Vagina (tissue), 2 donors: ENCODE results near the gene MVD.

ENCODE experiments used
- POLR2A ChIP-seq, 2 donors: fragments of 450-650 bp; IDR thresholded peaks; one replicate each; pipeline ENCODE4 v1.6.1; 2017; ENCODE audit warnings: antibody characterized with exemption in 2 of 2, mild to moderate bottlenecking in 2 of 2, moderate library complexity in 2 of 2
- POLR2AphosphoS5 ChIP-seq, 2 donors: sonication (generic); formaldehyde crosslinking; IDR thresholded peaks; one replicate each; pipeline ENCODE4 v1.9.0; 2017; ENCODE audit warnings: antibody characterized with exemption in 2 of 2, mild to moderate bottlenecking in 2 of 2, low read depth in 1 of 2; ENCODE audit not compliant: insufficient read depth in 1 of 2
- TF ChIP-seq, protein P1 (sequence below), 3 experiments: fragments of 450-650 bp in 2 of 3; fragments of 200-600 bp in 1 of 3; sonication (generic) in 1 of 3; IDR thresholded peaks; one replicate each; pipeline ENCODE4 v1.5.1; 2017 to 2019; ENCODE audit warnings: antibody characterized with exemption in 3 of 3, mild to moderate bottlenecking in 2 of 3, moderate library complexity in 2 of 3

DNA sequence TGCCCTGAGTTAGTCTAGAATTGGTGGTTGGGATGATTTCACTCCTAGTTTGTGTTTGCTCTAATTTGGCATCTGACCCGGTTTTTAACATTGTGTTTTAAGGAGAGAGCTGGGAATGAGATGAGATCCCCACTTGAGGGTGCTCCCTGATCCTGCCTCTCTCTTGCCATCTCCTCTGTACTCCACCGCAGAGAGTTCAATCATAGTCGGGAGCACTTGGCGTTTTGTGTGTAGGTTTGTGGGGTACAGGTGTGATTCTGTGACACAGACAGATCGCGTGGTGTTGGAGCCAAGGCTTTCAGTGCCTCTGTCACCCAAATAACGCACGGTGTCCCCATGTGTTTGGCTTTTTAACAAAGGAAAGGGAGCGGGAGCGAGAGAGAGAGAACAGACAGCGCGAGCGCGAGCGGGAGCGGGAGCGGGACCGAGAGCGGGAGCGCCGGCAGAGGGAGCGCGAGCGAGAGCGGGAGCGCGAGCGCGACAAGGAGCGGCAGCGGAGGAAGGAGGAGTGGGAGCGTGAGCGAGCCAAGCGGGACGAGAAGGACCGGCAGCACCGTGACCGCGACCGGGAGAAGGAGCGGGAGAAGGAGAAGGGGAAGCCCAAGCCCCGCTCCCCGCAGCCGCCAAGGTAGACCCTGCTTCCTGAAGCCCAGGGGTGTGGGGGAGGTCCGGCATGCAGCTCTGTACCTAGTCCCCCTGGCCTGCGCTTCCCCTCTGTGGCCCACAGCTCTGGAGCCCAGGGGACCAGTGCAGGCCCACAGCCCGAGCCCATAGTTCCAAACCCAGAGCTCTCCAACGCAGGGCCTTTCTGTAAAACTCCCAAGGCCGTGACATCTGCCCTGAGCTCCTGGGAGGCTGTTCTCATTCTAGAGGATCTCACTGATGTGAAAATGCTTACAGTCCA, 51.7 kb downstream of the MVD start:
- TF ChIP-seq, protein P1, sequence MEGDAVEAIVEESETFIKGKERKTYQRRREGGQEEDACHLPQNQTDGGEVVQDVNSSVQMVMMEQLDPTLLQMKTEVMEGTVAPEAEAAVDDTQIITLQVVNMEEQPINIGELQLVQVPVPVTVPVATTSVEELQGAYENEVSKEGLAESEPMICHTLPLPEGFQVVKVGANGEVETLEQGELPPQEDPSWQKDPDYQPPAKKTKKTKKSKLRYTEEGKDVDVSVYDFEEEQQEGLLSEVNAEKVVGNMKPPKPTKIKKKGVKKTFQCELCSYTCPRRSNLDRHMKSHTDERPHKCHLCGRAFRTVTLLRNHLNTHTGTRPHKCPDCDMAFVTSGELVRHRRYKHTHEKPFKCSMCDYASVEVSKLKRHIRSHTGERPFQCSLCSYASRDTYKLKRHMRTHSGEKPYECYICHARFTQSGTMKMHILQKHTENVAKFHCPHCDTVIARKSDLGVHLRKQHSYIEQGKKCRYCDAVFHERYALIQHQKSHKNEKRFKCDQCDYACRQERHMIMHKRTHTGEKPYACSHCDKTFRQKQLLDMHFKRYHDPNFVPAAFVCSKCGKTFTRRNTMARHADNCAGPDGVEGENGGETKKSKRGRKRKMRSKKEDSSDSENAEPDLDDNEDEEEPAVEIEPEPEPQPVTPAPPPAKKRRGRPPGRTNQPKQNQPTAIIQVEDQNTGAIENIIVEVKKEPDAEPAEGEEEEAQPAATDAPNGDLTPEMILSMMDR (IDR thresholded peaks at IDR 0.05) = no peak
- TF ChIP-seq POLR2AphosphoS5 (IDR thresholded peaks at IDR 0.05; ENCODE audit: insufficient read depth in 1 of 2, low read depth in 1 of 2) (no peak), POLR2A (IDR thresholded peaks at IDR 0.05) (no peak)
